Epithelial cell of esophagus (primary cell): ENCODE results near the gene ADAMTS10.
A peak's percentile ranks its signal among the peaks of the same experiment; 100 is the strongest.
"Not testable (repeated sequence)": the region's sequence is repeated elsewhere in the genome, so short reads cannot be mapped to it uniquely, and the experiment has no call there.

Source experiments
- DNase-seq: peaks from one replicate; pipeline ENCODE4 v3.0.0; 2010; ENCODE audit warnings: low read depth
- H3K4me3 ChIP-seq: 2 replicates; pipeline ENCODE4 v1.5.1; 2011; ENCODE audit warnings: mild to moderate bottlenecking, low read length, control low read depth
- CTCF ChIP-seq: IDR thresholded peaks from 2 replicates; pipeline ENCODE4 v1.5.1; 2011; ENCODE audit warnings: low read depth, mild to moderate bottlenecking, low read length, control low read depth, inconsistent platforms; ENCODE audit not compliant: insufficient read depth; ENCODE audit errors: missing control alignments

The ADAMTS10 gene

DNA sequence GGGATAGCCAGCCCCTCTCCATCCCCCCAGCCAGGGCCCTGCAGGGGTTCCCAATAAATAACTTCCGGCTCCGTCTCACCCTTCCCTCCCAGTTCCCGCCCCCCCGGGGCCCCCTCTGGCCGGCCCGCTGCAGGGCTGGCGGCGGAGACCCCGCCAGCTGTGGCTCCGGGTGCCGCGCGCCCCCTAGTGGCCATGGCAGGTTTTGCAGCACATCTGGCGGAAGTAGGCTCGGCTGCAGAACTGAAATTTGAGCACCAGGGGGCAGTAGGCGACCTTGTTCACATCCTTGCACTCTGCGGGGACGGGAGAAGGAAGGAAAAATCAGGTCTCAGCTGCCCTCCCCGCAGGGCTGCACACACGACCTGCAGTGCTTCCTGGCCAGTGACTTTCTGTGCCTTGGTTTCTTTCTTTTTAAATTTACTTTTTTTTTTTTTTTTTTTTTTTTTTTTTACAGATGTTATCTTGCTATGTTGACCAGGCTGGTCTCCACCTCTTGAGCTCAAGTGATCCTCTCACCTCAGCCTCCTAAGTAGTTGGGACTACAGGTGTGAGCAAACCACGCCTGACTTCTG is 29.7 kb downstream of the ADAMTS10 start:
- peak; percentile 19 for DNase-seq

DNA sequence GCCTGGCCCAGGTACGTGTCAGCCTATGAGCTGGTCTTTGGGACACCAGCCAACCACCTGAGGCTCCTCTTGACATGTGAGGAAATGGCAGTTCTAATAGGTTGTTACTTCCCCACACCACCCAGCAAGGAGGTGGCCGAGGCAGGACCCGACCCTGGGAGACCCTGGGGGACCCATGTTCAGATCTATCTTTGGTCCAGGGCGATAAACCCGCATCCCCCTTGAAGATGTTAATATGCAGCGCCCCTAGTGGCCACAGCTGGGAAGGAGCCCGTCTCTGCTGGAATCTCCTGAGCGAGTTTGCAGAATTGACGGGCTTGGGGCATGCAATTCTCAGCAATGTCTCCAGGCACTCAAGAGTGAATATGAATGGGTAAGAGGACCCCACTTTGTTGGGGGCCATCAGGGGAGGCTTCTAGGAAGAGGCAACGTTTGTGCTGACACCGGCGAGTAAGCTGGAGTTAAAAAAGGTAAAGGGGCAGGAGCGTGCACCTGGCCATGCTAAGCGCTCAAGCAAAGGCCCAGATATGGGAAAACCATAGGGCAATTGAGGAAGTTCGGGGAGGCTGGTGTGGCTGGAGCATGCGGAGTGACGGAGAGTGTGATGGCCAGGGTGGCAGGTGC is 31.8 kb downstream of the ADAMTS10 start:
- no peak overlapping the region for H3K4me3 ChIP-seq
- peak; percentile 59 for TF ChIP-seq CTCF
- peak; percentile 27 for DNase-seq

More for the DNA sequence above, 29.7 kb downstream of the ADAMTS10 start:
- TF ChIP-seq CTCF = peak; percentile 58
- no peak overlapping the region for H3K4me3 ChIP-seq

GRCh38 chr19:8577741-8578140 is 32.8 kb downstream of the ADAMTS10 start:
- no peak overlapping the region for H3K4me3 ChIP-seq
- no peak for TF ChIP-seq CTCF
- no peak for DNase-seq

GRCh38 chr19:8577247-8577646 is 33.3 kb downstream of the ADAMTS10 start, which contains the start of gene MYO1F:
TSS of gene MYO1F (minus strand) at chr19:8577442. CDS start at chr19:8577309, 133 bp downstream.
- TF ChIP-seq CTCF = no peak
- H3K4me3 ChIP-seq = no peak within 1 kb of the TSS
- no peak for DNase-seq

DNA sequence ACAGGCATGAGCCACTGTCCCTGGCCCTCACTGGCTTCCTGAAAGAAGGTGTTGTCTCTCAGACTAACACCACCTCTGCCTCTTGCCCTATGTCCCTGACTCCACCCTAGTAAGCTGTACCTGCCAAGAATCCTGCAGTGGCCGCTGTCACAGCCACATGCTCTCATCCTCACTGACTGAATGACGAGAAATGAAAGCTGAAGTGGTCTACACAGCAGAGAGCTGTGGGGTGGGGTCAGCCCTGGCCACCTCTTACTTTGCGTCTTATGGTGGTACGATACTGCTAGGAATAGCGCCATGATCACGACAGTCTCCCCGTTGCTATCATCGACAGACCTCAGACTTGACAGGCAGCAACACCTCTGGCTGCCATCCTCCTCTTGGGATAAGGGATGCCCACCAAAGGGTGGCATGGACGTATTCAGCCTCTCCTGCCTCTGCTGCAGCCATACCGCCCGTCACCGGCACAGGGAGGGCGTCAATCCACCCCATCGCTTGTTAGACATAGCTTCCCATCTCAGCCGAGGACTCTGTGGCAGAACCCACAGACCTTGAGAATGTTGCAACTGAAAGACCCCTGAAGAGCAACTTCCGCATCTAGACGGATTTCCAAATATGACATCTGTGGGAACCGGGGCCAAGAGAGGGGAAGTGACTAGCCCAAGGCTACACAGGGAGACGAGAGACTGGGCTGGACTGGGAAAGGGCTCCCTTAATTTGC is 34.1 kb downstream of the ADAMTS10 start:
- no peak overlapping the region for H3K4me3 ChIP-seq
- DNase-seq = no peak
- no peak for TF ChIP-seq CTCF

- no peak for DNase-seq
These were observed 35.0 kb downstream of the ADAMTS10 start for GRCh38 chr19:8575467-8575997.

DNA sequence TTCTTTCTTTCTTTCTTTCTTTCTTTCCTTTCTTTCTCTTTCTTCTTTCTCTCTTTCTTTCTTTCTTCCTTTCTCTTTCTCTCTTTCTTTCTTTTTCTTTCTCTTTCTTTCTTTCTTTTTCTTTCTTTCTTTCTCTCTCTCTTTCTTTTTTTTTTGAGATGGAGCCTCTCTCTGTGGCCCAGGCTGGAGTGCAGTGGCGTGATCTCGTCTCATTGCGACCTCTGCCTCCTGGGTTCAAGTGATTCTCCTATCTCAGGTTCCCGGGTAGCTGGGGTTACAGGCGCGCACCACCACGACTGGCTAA is 35.9 kb downstream of the ADAMTS10 start:
- H3K4me3 ChIP-seq, DNase-seq: not testable (repeated sequence)

More at GRCh38 chr19:8575467-8575997, 35.0 kb downstream of the ADAMTS10 start:
- H3K4me3 ChIP-seq = no peak overlapping the region
- TF ChIP-seq CTCF = no peak
